Measurements from ENCODE around the gene ROCK2. TPM values are rescaled to one million over a fixed set of nuclear protein-coding genes. Genes with fewer than 3 reads are reported as not detected.

The ROCK2 gene
- polyA plus RNA-seq, 1 of the 3 experiments (the other 2 are of a cell fraction): 4.2 TPM

GRCh38 chr2:11307764-11308415 lies 36.5 kb downstream of the ROCK2 start:
- H3K4me2 ChIP-seq: no peak overlapping the region
- H3K9ac ChIP-seq: no peak overlapping the region
- no peaks in the 10 kb centered on the region for H3K36me3 ChIP-seq (replicated peaks in 1 of 2; ENCODE audit: control insufficient read depth in 1 of 2, insufficient read depth in 2 of 2, low read length in 1 of 2)
- 96% methylated on average over 18 of the region's 18 CpGs for WGBS (ENCODE audit: low lambda C conversion rate)
- ChIA-PET POLR2A (no interaction called here), CTCF (no interaction called here)
- H3F3A ChIP-seq (replicated peaks; ENCODE audit: insufficient read depth): peaks cover 14% of the 10 kb centered on the region
- H3K27me3 ChIP-seq (ENCODE audit: insufficient read depth): no peaks in the 10 kb centered on the region
- TF ChIP-seq USF1 (IDR thresholded peaks at IDR 0.05; ENCODE audit: borderline replicate concordance, low read depth) (no peak), MAX (IDR thresholded peaks at IDR 0.05; ENCODE audit: low read depth) (no peak), SMC3 (IDR thresholded peaks at IDR 0.05; ENCODE audit: low read depth, low read length) (no peak), NFIC (IDR thresholded peaks at IDR 0.05; ENCODE audit: borderline replicate concordance) (no peak), SIN3A (IDR thresholded peaks at IDR 0.05; ENCODE audit: borderline replicate concordance, low read depth, low read length) (no peak), GATA2 (CRISPR knock-in tag; IDR thresholded peaks at IDR 0.05) (no peak), FOSL2 (IDR thresholded peaks at IDR 0.05; ENCODE audit: borderline replicate concordance, low read depth) (no peak), ZBTB33 (IDR thresholded peaks at IDR 0.05; ENCODE audit: borderline replicate concordance, low read depth) (no peak), POLR2AphosphoS5 (IDR thresholded peaks at IDR 0.05; ENCODE audit: low read depth, low read length) (no peak)
- H3K4me1 ChIP-seq (ENCODE audit: control insufficient read depth in 1 of 2, insufficient read depth in 2 of 2, low read depth in 1 of 2, low read length in 1 of 2): peaks cover 17 to 46% of the 10 kb centered on the region in 2 experiments; a peak in 3 of 4 replicates
- H4K20me1 ChIP-seq (ENCODE audit: insufficient read depth): peaks cover 89% of the 10 kb centered on the region
- H2AFZ ChIP-seq (ENCODE audit: low read depth): no peak overlapping the region
- no peak overlapping the region for H3K4me3 ChIP-seq (ENCODE audit: low read depth in 2 of 2, low read length in 1 of 2)
- no peak for DNase-seq
- no peaks in the 10 kb centered on the region for H3K9me2 ChIP-seq
- H3K79me2 ChIP-seq (ENCODE audit: insufficient read depth): peaks cover 98% of the 10 kb centered on the region
- H3K9me3 ChIP-seq: no peaks in the 10 kb centered on the region
- no peak overlapping the region for H3K27ac ChIP-seq (ENCODE audit: low read depth in 2 of 2, low read length in 1 of 2)

- CTCF ChIA-PET: interaction anchor here (1.0 to 2.1 kb wide), 6 partner anchors 10 to 106 kb away, joined by 3 to 8 read pairs (median 4); no protein-coding TSS in a partner anchor
- Histone ChIP-seq H3K9me2 (no peaks in the 10 kb centered on the region), H3K36me3 (replicated peaks in 1 of 2; ENCODE audit: control insufficient read depth in 1 of 2, insufficient read depth in 2 of 2, low read length in 1 of 2) (no peaks in the 10 kb centered on the region), H3K27ac (ENCODE audit: low read depth in 2 of 2, low read length in 1 of 2) (peak overlapping the region in 1 of 2 experiments; percentile 54; a peak in 2 of 4 replicates), H2AFZ (ENCODE audit: low read depth) (no peak overlapping the region), H3K4me1 (ENCODE audit: control insufficient read depth in 1 of 2, insufficient read depth in 2 of 2, low read depth in 1 of 2, low read length in 1 of 2) (peaks cover 12 to 37% of the 10 kb centered on the region in 2 experiments; a peak in 3 of 4 replicates), H3K79me2 (ENCODE audit: insufficient read depth) (peaks cover 96% of the 10 kb centered on the region), H3K4me2 (peak overlapping the region; percentile 28; the same call in 1 of the 2 replicates), H3K9ac (no peak overlapping the region), H4K20me1 (ENCODE audit: insufficient read depth) (peaks cover 86% of the 10 kb centered on the region), H3K27me3 (ENCODE audit: insufficient read depth) (no peaks in the 10 kb centered on the region), H3F3A (replicated peaks; ENCODE audit: insufficient read depth) (peaks cover 14% of the 10 kb centered on the region), H3K9me3 (no peaks in the 10 kb centered on the region), H3K4me3 (ENCODE audit: low read depth in 2 of 2, low read length in 1 of 2) (no peak overlapping the region)
- DNase-seq: no peak
- POLR2A ChIA-PET: no interaction called here
- WGBS (ENCODE audit: low lambda C conversion rate): 51% methylated on average over 1 of the region's 1 CpG
- TF ChIP-seq POLR2AphosphoS5 (IDR thresholded peaks at IDR 0.05; ENCODE audit: low read depth, low read length) (no peak), REST (IDR thresholded peaks at IDR 0.05; ENCODE audit: low read depth, low read length) (no peak), TCF12 (IDR thresholded peaks at IDR 0.05) (no peak; the same call in 1 of the 2 replicates), FOXJ3 (CRISPR knock-in tag; IDR thresholded peaks at IDR 0.05) (no peak), IRF3 (IDR thresholded peaks at IDR 0.05; ENCODE audit: low read depth, low read length) (no peak), TAF1 (IDR thresholded peaks at IDR 0.05; ENCODE audit: borderline replicate concordance, low read depth, low read length) (no peak), RAD21 (IDR thresholded peaks at IDR 0.05; ENCODE audit: low read length) (no peak), RFX5 (IDR thresholded peaks at IDR 0.05; ENCODE audit: low read length) (no peak), EP300 (IDR thresholded peaks at IDR 0.05; ENCODE audit: borderline replicate concordance in 1 of 2, low read depth in 1 of 2, low read length in 1 of 2) (0 out of 4 replicates have a peak, but pooled peaks of 1 of the 2 experiments have one; percentile 26), EZH2phosphoT487 (IDR thresholded peaks at IDR 0.05; ENCODE audit: borderline replicate concordance, low read depth) (no peak), RCOR1 (IDR thresholded peaks at IDR 0.05; ENCODE audit: low read length) (no peak)
These were observed 38.5 kb downstream of the ROCK2 start for GRCh38 chr2:11305958-11306357.

Data from SK-N-SH (cell line).